Parietal lobe (tissue), 1 donor: ENCODE results near the gene ADGRA1. TPM values are rescaled to one million over a fixed set of nuclear protein-coding genes. Genes with fewer than 3 reads are reported as not detected.

Source experiments
- total RNA-seq: library from RNA; depleted of rRNA; stranded (reverse); fragments of >200 nt; gene quantifications from one replicate; pipeline ENCODE4 v1.2.3, GENCODE V29; 2014

ADGRA1 gene
- total RNA-seq, result 5.3 TPM

DNA sequence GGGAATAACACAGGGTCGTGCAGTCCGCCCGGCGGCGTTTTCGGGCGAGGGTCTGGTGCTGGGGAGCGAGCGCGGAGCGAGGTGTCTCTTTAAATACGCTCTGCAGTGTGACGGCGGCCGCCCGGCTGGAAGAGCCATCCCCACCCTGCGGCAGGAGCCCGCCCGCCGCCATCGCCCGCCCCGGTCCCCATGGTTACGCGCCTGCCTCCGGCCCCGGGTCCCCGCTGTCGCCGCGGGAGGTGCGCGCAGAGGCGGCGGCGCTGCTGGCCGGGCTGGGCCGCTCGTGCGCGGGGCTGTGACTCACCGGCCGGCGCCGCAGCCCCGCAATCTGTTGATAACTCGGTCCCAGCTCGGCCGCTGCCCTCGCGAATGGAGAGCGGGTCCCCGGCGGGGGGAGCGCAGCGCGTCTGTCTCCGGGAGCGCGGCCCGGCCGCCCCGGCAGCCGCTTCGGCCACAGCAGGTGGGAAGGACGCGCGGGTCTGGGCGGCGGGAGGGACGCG, at the start of gene ADGRA1:
Gene ADGRA1 (plus strand): TSS at position 246 of the 500 bp plus-strand sequence. CDS start 986 bp downstream, outside the sequence.

DNA sequence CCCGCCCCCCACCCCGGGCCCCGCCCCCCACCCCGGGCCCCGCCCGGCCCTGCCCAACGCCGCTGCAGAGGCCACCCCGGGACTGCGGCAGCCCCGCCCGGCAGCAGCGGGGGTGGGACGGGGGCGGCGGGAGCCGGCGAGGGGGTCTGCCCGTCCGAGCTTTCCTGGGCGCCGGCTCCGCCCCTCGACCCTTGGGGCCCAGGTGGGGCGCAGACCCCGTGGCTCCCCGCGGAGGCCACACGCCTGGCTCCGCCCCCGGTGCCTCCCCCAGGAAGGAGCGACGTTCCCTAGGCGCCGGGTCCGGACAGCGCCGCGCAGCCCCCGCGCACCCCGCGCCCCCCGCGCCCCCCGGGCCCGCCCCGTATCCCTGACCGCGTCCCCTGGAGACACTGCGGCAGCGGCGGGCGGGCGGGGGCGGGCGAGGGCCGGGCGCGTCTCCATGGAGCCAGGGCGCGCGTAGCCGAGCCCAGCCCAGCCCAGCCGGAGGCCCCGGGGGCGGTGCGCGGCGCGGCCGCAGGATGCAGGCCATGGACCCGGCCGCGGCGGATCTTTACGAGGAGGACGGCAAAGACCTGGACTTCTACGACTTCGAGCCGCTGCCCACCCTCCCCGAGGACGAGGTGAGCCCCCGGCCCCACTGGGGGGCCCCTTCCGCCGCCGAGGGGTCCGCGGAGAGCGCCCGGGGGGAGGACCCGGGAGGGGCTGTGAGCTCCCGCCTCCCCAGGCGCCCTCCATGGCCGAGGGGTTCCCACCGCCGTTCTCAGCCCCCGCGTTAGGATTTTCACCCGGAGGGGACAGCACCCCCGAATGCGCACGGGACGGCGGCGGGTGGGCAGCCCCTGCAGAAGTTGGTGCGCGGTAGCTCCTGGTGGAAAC, 72.5 kb downstream of the ADGRA1 start, which contains the start of gene KNDC1:
Gene KNDC1 (plus strand): TSS at position 270 of the 876 bp plus-strand sequence. CDS start 249 bp downstream, at position 519.

Other genes with a start within 250 kb of the ADGRA1 start
- gene CFAP46, start 145.4 kb upstream of the ADGRA1 start, total RNA-seq, result 3.8 TPM
- gene KNDC1, start 72.3 kb downstream of the ADGRA1 start, total RNA-seq, result 12.2 TPM
- gene UTF1, start 142.3 kb downstream of the ADGRA1 start, total RNA-seq, result not detected
- not detected for gene VENTX, start 149.9 kb downstream of the ADGRA1 start, total RNA-seq
- gene ADAM8, start 188.9 kb downstream of the ADGRA1 start, total RNA-seq, result 2.8 TPM
- gene TUBGCP2, start 220.9 kb downstream of the ADGRA1 start, total RNA-seq, result 58.2 TPM
- gene ZNF511, start 221.0 kb downstream of the ADGRA1 start, total RNA-seq, result 7.2 TPM
- 13.5 TPM for gene CALY, start 249.0 kb downstream of the ADGRA1 start, total RNA-seq